Neuronal stem cell (in vitro differentiated cells): ENCODE results near the gene CFAP77.

ENCODE experiments used
- DNase-seq: peaks from one replicate; pipeline ENCODE4 v3.0.0-alpha.2; 2013; ENCODE audit warnings: low spot score
- H2AFZ ChIP-seq: one replicate; pipeline ENCODE4 v1.6.1; 2013; ENCODE audit warnings: mild to moderate bottlenecking, low read length, inconsistent platforms
- H2AK5ac ChIP-seq: 2 replicates; pipeline ENCODE4 v1.6.1; 2013; ENCODE audit warnings: low read depth, mild to moderate bottlenecking, inconsistent platforms, low read length, moderate library complexity, mixed read lengths
- H2BK120ac ChIP-seq: 2 replicates; pipeline ENCODE4 v1.6.1; 2013; ENCODE audit warnings: low read depth, mild to moderate bottlenecking, inconsistent platforms, low read length, moderate library complexity, mixed read lengths
- H2BK12ac ChIP-seq: one replicate; pipeline ENCODE4 v1.6.1; 2013; ENCODE audit warnings: low read length, inconsistent platforms
- H2BK15ac ChIP-seq: 2 replicates; pipeline ENCODE4 v1.6.1; 2013; ENCODE audit warnings: mild to moderate bottlenecking, low read length, inconsistent platforms, mixed read lengths
- H2BK5ac ChIP-seq: one replicate; pipeline ENCODE4 v1.6.1; 2013; ENCODE audit warnings: inconsistent platforms, mild to moderate bottlenecking, low read length, moderate library complexity
- H3K14ac ChIP-seq: one replicate; pipeline ENCODE4 v1.6.1; 2013; ENCODE audit warnings: low read length, inconsistent platforms
- H3K18ac ChIP-seq: 2 replicates; pipeline ENCODE4 v1.6.1; 2013; ENCODE audit warnings: low read length, inconsistent platforms
- H3K23ac ChIP-seq: 2 replicates; pipeline ENCODE4 v1.6.1; 2013; ENCODE audit warnings: low read depth, mild to moderate bottlenecking, mixed read lengths, low read length, inconsistent platforms; ENCODE audit not compliant: poor library complexity
- H3K27ac ChIP-seq: replicated peaks from 3 replicates; pipeline ENCODE4 v1.5.1; 2013; ENCODE audit warnings: low read length, inconsistent platforms
- H3K27me3 ChIP-seq, 3 experiments: 2 replicates each; pipeline ENCODE4 v1.6.1; 2013; ENCODE audit warnings: low read length in 3 of 3, mild to moderate bottlenecking in 2 of 3, inconsistent platforms in 1 of 3, low read depth in 1 of 3, mixed read lengths in 1 of 3, moderate library complexity in 1 of 3; ENCODE audit not compliant: control insufficient read depth in 3 of 3, insufficient read depth in 3 of 3
- H3K36me3 ChIP-seq, 2 donors: replicated peaks in 1 of 2; 2 replicates each; pipeline ENCODE4 v1.6.1; 2013; ENCODE audit warnings: low read length in 2 of 2; ENCODE audit not compliant: control insufficient read depth in 2 of 2, insufficient read depth in 2 of 2
- H3K4ac ChIP-seq: 2 replicates; pipeline ENCODE4 v1.6.1; 2013; ENCODE audit warnings: inconsistent platforms, mild to moderate bottlenecking, low read length, moderate library complexity
- H3K4me1 ChIP-seq, 2 donors: 1 replicate in 1 of 2; 2 replicates in 1 of 2; pipeline ENCODE4 v1.6.1; 2013; ENCODE audit warnings: low read length in 2 of 2, low read depth in 1 of 2; ENCODE audit not compliant: control insufficient read depth in 2 of 2, insufficient read depth in 1 of 2
- H3K4me2 ChIP-seq: one replicate; pipeline ENCODE4 v1.6.1; 2013; ENCODE audit warnings: mild to moderate bottlenecking, low read length, inconsistent platforms; ENCODE audit not compliant: insufficient read depth, poor library complexity, severe bottlenecking
- H3K4me3 ChIP-seq, 2 donors: 2 replicates each; pipeline ENCODE4 v1.5.1; 2013; ENCODE audit warnings: low read length in 2 of 2, mild to moderate bottlenecking in 2 of 2, inconsistent platforms in 1 of 2, moderate library complexity in 1 of 2
- H3K79me1 ChIP-seq: one replicate; pipeline ENCODE4 v1.6.1; 2013; ENCODE audit warnings: low read depth, mild to moderate bottlenecking, inconsistent platforms, low read length, moderate library complexity
- H3K9ac ChIP-seq: one replicate; pipeline ENCODE4 v1.6.1; 2013; ENCODE audit warnings: mild to moderate bottlenecking, low read depth, low read length, inconsistent platforms; ENCODE audit not compliant: poor library complexity
- H3K9me3 ChIP-seq, 2 donors: replicated peaks in 1 of 2; 2 replicates each; pipeline versions ENCODE3 to v1.6.1; 2013; ENCODE audit warnings: low read length in 2 of 2, mild to moderate bottlenecking in 2 of 2, inconsistent platforms in 1 of 2, low read depth in 1 of 2, mixed read lengths in 1 of 2, moderate library complexity in 1 of 2; ENCODE audit not compliant: control insufficient read depth in 2 of 2, insufficient read depth in 1 of 2
- H4K8ac ChIP-seq: one replicate; pipeline ENCODE4 v1.6.1; 2013; ENCODE audit warnings: low read depth, mild to moderate bottlenecking, inconsistent platforms, low read length, moderate library complexity
- H4K91ac ChIP-seq: one replicate; pipeline ENCODE4 v1.6.1; 2013; ENCODE audit warnings: low read length, low read depth, mild to moderate bottlenecking, inconsistent platforms; ENCODE audit not compliant: poor library complexity
- WGBS, 2 donors: extraction: QIAGEN DNeasy Blood & Tissue Kit; methylation state at CpG; one replicate each; pipeline ENCODE4 v1.1.7; 2013; ENCODE audit warnings: missing lambda C conversion rate in 2 of 2, mixed read lengths in 1 of 2; ENCODE audit not compliant: insufficient read length in 2 of 2, insufficient replicate concordance in 1 of 2; ENCODE audit errors: extremely low coverage in 2 of 2; 5-methylcytosine and 5-hydroxymethylcytosine counted together

CFAP77 gene

DNA sequence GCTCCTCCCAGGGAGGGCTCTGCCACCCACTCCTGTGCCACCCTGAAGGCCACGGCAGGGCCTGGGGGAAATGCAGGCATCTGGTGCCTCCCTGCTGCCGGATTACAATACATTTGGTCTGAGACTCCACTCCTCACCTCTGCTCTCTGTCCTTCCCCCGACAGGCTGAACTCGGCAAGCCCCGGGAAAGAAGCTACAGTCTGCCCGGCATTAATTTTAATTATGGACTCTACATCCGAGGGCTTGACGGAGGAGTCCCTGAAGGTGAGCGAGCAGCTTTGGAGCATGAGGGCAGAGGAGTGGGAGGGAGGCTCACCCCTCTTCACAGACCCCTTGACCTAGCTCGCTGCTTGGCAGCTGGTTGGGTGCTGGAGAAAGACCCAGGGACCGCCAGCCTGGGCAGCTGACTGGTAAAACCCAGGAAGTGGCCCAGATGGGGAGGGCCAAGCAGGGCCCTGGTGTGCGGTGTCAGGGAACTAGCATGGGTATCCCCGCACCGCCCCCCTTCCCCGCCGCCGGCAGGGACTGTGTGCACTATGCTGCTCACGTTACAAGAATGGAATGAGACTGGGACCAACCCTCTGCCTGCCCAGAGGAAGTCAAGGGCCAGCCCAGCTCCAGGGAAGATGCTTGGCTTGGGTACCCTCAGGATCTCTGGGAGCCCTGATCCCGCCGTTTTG, 88.7 kb downstream of the CFAP77 start:
- peaks cover 0 to 31% (median 0%) of the 10 kb centered on the region in 3 experiments for H3K27me3 ChIP-seq
- no peaks in the 10 kb centered on the region for H3K36me3 ChIP-seq
- H3K79me1 ChIP-seq, result no peaks in the 10 kb centered on the region
- peak overlapping the region; percentile 79 for H2AK5ac ChIP-seq
- H3K27ac ChIP-seq, result no peak overlapping the region
- peak overlapping the region; percentile 88 for H2BK15ac ChIP-seq
- no peak overlapping the region for H3K4me3 ChIP-seq
- peak overlapping the region; percentile 86 for H2BK12ac ChIP-seq
- H3K23ac ChIP-seq, result peak overlapping the region; percentile 27
- WGBS, 2 donors, result no CpG with 5 or more reads among the region's 20 CpGs
- peak overlapping the region; percentile 79 for H2AFZ ChIP-seq
- peak overlapping the region; percentile 66 for H3K14ac ChIP-seq
- H3K4ac ChIP-seq, result no peak overlapping the region
- no peak overlapping the region for H3K9ac ChIP-seq
- H3K9me3 ChIP-seq, result peaks cover 5 to 6% of the 10 kb centered on the region in 2 donors
- H2BK5ac ChIP-seq, result peak overlapping the region; percentile 0
- DNase-seq, result no peak
- peak overlapping the region; percentile 21 for H3K4me2 ChIP-seq
- H3K4me1 ChIP-seq, result peaks cover 10 to 11% of the 10 kb centered on the region in 2 donors
- H3K18ac ChIP-seq, result peak overlapping the region; percentile 94
- peak overlapping the region; percentile 84 for H2BK120ac ChIP-seq
- no peak overlapping the region for H4K91ac ChIP-seq
- peak overlapping the region; percentile 99 for H4K8ac ChIP-seq

DNA sequence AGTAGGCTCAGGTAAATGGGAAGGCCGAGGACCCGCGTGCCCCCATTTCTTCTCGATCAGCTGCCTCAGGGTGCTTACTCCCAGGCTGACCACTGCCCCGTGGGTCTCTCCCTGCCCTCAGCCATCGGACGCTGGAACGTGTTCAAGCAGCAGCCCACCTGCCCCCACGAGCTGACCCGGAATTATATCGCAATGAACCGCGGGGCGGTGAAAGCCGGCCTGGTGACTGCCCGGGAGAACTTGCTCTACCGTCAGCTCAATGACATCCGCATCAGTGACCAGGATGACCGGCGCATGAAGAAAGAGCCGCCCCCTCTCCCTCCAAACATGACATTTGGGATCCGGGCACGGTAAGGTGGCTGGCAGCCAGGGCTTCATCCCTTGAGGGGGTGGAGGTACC, 89.2 kb downstream of the CFAP77 start:
- no peak overlapping the region for H3K27ac ChIP-seq
- no peak overlapping the region for H3K9ac ChIP-seq
- peaks cover 0 to 35% (median 0%) of the 10 kb centered on the region in 3 experiments for H3K27me3 ChIP-seq
- no peak for DNase-seq
- H2BK120ac ChIP-seq, result peak overlapping the region; percentile 84
- no peak overlapping the region for H3K14ac ChIP-seq
- WGBS, 2 donors, result no CpG with 5 or more reads among the region's 23 CpGs
- H3K4me1 ChIP-seq, result peaks cover 10 to 11% of the 10 kb centered on the region in 2 donors
- peak overlapping the region; percentile 0 for H2BK5ac ChIP-seq
- H2AFZ ChIP-seq, result peak overlapping the region; percentile 79
- H4K8ac ChIP-seq, result no peak overlapping the region
- H2AK5ac ChIP-seq, result peak overlapping the region; percentile 79
- H3K23ac ChIP-seq, result peak overlapping the region; percentile 3
- no peaks in the 10 kb centered on the region for H3K79me1 ChIP-seq
- H3K4me3 ChIP-seq, result no peak overlapping the region
- no peak overlapping the region for H3K4me2 ChIP-seq
- H2BK12ac ChIP-seq, result peak overlapping the region; percentile 52
- H3K36me3 ChIP-seq, result no peaks in the 10 kb centered on the region
- peak overlapping the region; percentile 88 for H2BK15ac ChIP-seq
- peak overlapping the region; percentile 94 for H3K18ac ChIP-seq
- peaks cover 2 to 4% of the 10 kb centered on the region in 2 donors for H3K9me3 ChIP-seq
- H4K91ac ChIP-seq, result no peak overlapping the region
- H3K4ac ChIP-seq, result no peak overlapping the region

DNA sequence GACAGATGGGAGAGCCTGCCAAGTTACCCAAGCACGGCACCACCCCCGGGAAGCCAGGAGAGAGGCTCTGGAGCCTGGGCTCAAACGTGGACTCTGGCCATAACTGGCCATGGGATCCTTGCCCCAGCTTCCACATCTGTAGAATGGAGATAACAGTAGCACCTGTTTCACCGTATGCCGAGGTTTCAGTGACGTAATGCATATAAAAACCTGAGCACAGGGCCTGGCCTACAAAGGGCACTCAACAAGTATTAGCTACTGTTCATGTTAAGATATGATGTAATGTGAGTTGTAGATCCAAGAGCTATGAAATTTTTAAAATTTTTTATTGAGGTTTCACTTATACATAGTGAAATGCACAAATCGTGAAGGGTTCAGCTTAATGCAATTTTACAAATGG, 90.2 kb downstream of the CFAP77 start:
- Histone ChIP-seq H3K4me2 (no peak overlapping the region), H3K27me3 (peaks cover 0 to 44% (median 0%) of the 10 kb centered on the region in 3 experiments), H2AK5ac (no peak overlapping the region), H2BK15ac (no peak overlapping the region), H3K4me3 (no peak overlapping the region), H3K9me3 (no peaks in the 10 kb centered on the region), H3K79me1 (no peaks in the 10 kb centered on the region), H2BK5ac (no peak overlapping the region), H3K23ac (no peak overlapping the region), H3K14ac (no peak overlapping the region), H2BK12ac (no peak overlapping the region), H2BK120ac (no peak overlapping the region), H2AFZ (no peak overlapping the region), H3K4ac (no peak overlapping the region), H3K36me3 (no peaks in the 10 kb centered on the region), H3K27ac (no peak overlapping the region), H4K91ac (no peak overlapping the region), H4K8ac (no peak overlapping the region), H3K18ac (no peak overlapping the region), H3K4me1 (peaks cover 10 to 11% of the 10 kb centered on the region in 2 donors), H3K9ac (no peak overlapping the region)
- no CpG with 5 or more reads among the region's 7 CpGs for WGBS, 2 donors
- DNase-seq, result no peak

DNA sequence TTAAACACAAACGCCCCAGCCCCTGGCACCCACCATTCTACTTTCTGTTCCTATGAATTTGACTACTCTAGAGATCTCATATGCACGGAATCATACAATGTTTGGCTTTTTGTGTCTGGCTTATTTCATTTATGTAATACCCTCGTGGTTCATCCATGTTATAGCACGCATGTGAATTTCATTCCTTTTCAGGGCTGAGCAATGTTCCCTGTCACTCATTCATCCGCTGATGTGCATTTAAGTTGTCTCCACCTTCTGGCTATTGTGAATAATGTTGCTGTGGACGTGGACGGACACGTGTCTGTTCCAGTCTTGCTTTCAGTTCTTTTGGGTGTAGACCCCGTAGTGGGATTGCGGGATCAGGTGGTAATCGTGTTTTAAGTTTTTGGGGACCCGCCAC, 92.5 kb downstream of the CFAP77 start:
- H2BK15ac ChIP-seq, result no peak overlapping the region
- WGBS, 2 donors, result 100% methylated on average over 1 of the region's 12 CpGs; no CpG with 5 or more reads in 1 of the 2 donors
- no peak overlapping the region for H4K8ac ChIP-seq
- no peak overlapping the region for H2AK5ac ChIP-seq
- H2AFZ ChIP-seq, result no peak overlapping the region
- H2BK12ac ChIP-seq, result no peak overlapping the region
- no peak overlapping the region for H3K4me3 ChIP-seq
- H3K4ac ChIP-seq, result no peak overlapping the region
- no peak overlapping the region for H3K9ac ChIP-seq
- no peaks in the 10 kb centered on the region for H3K79me1 ChIP-seq
- no peak overlapping the region for H3K14ac ChIP-seq
- H3K18ac ChIP-seq, result no peak overlapping the region
- H2BK120ac ChIP-seq, result no peak overlapping the region
- H3K4me2 ChIP-seq, result no peak overlapping the region
- peaks cover 10 to 12% of the 10 kb centered on the region in 2 donors for H3K4me1 ChIP-seq
- no peak overlapping the region for H4K91ac ChIP-seq
- peaks cover 0 to 61% (median 0%) of the 10 kb centered on the region in 3 experiments for H3K27me3 ChIP-seq
- DNase-seq, result no peak
- no peaks in the 10 kb centered on the region for H3K36me3 ChIP-seq
- H2BK5ac ChIP-seq, result no peak overlapping the region
- H3K9me3 ChIP-seq, result no peaks in the 10 kb centered on the region
- H3K27ac ChIP-seq, result no peak overlapping the region
- no peak overlapping the region for H3K23ac ChIP-seq
